VCaP (cell line): ENCODE measurements around the gene PTPRN2.
"Not testable (repeated sequence)": the region's sequence is repeated elsewhere in the genome, so short reads cannot be mapped to it uniquely, and the experiment has no call there.

Experiments used
- H3K27ac ChIP-seq: fragments of 450-650 bp; 2 replicates; pipeline ENCODE4 v1.5.1; 2017
- CTCF ChIP-seq: fragments of 450-650 bp; conservative IDR thresholded peaks from 2 replicates; pipeline ENCODE4 v1.5.1; 2017; ENCODE audit warnings: mild to moderate bottlenecking, moderate library complexity

PTPRN2 gene

GRCh38 chr7:157495177-157495553 is 1092.5 kb downstream of the PTPRN2 start:
- no peak overlapping the region for H3K27ac ChIP-seq
- no peak for TF ChIP-seq CTCF

GRCh38 chr7:157494506-157495176 is 1093.0 kb downstream of the PTPRN2 start:
- no peak overlapping the region for H3K27ac ChIP-seq
- no peak for TF ChIP-seq CTCF

- no peak for TF ChIP-seq CTCF
- peak overlapping the region; percentile 54 for H3K27ac ChIP-seq
Observed at GRCh38 chr7:157493776-157494175, 1093.8 kb downstream of the PTPRN2 start.

- TF ChIP-seq CTCF: 0 out of 2 replicates have a peak, but pooled peaks have one; percentile 6
- H3K27ac ChIP-seq: peak overlapping the region; percentile 54
Observed at GRCh38 chr7:157493017-157493416, 1094.6 kb downstream of the PTPRN2 start.

- TF ChIP-seq CTCF: no peak
- no peak overlapping the region for H3K27ac ChIP-seq
Observed at GRCh38 chr7:157490465-157490912, 1097.1 kb downstream of the PTPRN2 start.

- not testable (repeated sequence) for H3K27ac ChIP-seq
Observed at GRCh38 chr7:157489870-157490269, 1097.8 kb downstream of the PTPRN2 start.
